ENCODE results near the gene METAP1D. TPM values are rescaled to one million over a fixed set of nuclear protein-coding genes. Genes with fewer than 3 reads are reported as not detected.
"Not testable (repeated sequence)": the region's sequence is repeated elsewhere in the genome, so short reads cannot be mapped to it uniquely, and the experiment has no call there.

METAP1D gene
- total RNA-seq, 1 donor from 2014 or later: 3.5 TPM

DNA sequence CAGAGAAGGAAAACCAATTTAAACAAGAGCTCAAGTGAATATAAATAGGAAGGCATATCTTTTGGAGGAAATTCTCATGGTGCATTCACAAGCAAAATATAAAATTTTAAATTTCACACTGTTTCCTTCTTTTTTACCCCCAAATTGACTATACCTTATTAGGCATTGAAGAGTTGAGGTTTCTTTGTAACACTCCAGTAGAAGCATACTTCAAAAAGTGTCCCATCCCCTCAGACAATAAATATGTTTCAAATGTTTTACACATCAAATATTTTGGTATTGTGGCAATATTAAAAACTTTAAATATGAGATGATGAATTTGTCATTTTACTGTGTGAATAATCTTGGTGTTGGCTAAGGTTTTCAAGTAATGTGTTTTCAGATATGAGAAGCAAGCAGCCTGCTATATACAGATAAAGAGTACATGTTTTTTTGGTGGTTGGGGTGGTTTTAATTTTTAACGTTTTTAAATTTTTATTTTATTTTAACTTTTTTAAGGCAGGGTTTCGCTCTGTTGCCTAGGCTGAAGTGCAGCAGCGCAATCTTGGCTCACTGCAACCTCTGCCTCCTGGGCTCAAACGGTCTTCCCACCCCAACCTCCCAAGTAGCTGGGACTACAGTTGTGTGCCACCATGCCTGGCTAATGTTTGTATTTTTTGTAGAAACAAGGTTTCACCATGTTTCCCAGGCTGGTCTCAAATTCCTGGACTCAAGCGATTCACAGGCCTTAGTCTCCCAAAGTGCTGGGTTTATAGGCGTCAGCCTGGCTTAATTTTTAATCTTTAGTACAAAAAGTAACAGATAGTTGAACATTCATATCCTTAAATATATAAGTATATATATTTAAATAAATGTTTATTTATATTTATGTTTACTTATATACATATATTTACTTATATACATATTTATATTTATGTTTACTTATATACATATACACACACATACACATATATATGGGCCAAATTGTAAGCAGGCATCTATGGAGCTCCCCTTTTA is 49.1 kb downstream of the METAP1D start:
- no peak for ATAC-seq

GRCh38 chr2:172049567-172050120 is 49.9 kb downstream of the METAP1D start:
- no peak for ATAC-seq

GRCh38 chr2:172050479-172051125 is 50.8 kb downstream of the METAP1D start:
- no peak for ATAC-seq

- no peak for ATAC-seq
These were observed 52.5 kb downstream of the METAP1D start for GRCh38 chr2:172052000-172052983.

- ATAC-seq: no peak
These were observed 53.7 kb downstream of the METAP1D start for GRCh38 chr2:172053486-172053885.

GRCh38 chr2:172056293-172056692 is 56.5 kb downstream of the METAP1D start:
- no peak for ATAC-seq

GRCh38 chr2:172058660-172059059 is 58.9 kb downstream of the METAP1D start:
- no peak for ATAC-seq

- ATAC-seq: not testable (repeated sequence)
These were observed 60.4 kb downstream of the METAP1D start for GRCh38 chr2:172060118-172060517.

DNA sequence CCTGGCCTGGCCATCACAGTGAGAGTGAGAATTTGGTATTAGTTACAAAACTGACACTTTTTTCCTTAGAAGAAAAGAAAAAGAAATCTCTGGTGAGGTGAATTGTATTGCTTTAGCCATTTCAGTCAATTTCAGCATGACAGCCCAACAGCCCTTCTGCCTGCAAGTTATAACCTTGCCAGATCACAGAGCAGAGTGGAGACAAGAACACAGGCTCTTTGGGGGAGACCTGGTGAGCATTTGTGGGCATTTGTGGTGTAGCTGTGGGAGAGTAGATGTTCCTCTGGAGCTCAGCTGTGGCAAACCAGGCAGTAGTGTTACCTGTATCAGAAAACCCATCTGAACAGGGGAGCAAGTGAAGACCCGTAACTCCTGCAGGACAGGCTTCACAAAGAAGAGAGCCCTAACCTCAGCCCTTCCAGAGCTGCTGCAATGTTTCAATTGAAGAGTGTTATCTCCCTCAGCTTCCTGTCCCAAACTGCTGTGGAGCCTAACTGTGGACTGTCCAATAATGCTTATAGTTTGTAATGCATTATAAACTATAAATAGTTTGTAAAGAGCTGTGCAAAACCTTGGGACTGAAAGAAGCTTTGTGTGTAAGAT is 62.8 kb downstream of the METAP1D start:
- ATAC-seq: no peak

GRCh38 chr2:172063446-172063845 is 63.7 kb downstream of the METAP1D start:
- no peak for ATAC-seq

GRCh38 chr2:172065111-172065510 is 65.4 kb downstream of the METAP1D start:
- no peak for ATAC-seq

DNA sequence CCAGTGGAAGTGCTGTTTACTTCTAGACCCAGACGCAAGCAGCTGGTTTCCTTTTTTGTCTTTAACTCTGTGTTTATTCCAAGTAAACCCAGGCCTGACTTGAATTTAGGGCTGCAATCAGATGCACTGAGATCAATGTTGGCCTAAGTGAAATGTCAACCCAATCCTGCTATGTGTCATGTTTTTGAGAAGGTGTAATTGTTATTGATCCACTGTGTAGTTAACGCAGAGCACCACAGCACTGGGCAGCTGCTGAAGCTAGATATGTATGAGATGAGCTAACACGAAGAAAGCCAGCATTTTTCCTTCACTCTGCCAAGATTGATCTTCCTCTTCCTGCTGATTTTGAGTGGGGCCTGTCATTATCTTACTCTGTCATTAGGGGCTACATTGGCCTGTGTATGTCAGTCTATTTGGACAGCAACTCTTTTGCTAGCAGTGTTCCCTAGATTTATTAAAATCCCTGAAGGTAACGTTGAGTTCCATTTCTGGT is 66.7 kb downstream of the METAP1D start:
- ATAC-seq: no peak

DNA sequence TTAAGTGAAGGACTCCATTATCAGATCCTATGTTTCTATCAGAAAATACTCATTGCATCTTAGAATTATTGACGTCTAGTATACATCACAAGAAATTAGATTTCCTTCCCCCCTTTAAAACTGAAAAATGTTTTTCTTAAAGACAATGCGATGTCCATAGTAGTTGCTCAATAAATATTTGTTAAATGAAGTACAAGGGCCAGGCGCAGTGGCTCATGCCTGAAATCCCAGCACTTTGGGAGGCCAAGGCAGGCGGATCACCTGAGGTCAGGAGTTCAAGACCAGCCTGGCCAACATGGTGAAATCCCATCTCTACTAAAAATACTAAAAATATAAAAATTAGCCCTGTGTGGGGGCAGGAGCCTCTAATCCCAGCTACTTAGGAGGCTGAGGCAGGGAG is 68.2 kb downstream of the METAP1D start:
- not testable (repeated sequence) for ATAC-seq

- ATAC-seq: no peak
These were observed 71.2 kb downstream of the METAP1D start for GRCh38 chr2:172070936-172071335.

- ATAC-seq: no peak
These were observed 72.5 kb downstream of the METAP1D start for GRCh38 chr2:172072303-172072702.

DNA sequence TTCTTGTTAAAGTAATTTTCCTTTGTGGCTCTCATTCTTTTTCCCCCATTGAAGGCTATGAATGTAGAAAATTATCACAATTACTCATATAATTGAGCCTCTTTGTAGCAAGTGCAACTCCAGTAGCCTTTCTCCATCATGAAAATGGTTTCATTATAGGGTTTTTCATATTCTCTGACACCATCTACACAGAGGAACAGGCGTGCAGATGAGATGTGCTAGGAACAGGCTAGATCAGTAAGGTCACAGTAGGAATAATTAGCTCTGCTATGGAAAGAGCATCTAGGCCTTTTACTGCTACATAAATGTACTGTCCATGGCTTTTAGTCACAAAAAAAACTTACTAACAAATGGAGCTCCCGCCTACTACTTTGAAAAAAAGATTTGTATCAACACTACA is 73.0 kb downstream of the METAP1D start:
- ATAC-seq: no peak

DNA sequence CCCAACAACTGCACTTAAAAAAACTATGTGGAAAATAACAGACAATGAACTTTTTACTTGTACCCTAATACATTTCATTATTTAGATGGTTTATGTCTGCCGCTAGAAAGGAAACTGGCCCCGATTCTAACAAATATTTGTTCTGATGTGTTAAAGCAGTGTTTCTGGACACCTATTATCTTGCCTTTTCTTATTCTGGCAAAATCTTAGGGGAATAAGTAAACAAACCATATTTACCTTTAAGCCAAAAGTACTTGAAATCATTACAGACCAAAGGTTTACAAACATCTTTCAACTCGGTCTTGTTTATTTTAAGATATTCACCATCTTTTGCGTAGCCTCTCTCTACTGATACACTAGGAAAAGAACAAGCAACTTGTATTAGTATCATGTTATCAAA is 73.8 kb downstream of the METAP1D start:
- ATAC-seq: no peak

GRCh38 chr2:172074254-172074653 is 74.5 kb downstream of the METAP1D start:
- no peak for ATAC-seq

DNA sequence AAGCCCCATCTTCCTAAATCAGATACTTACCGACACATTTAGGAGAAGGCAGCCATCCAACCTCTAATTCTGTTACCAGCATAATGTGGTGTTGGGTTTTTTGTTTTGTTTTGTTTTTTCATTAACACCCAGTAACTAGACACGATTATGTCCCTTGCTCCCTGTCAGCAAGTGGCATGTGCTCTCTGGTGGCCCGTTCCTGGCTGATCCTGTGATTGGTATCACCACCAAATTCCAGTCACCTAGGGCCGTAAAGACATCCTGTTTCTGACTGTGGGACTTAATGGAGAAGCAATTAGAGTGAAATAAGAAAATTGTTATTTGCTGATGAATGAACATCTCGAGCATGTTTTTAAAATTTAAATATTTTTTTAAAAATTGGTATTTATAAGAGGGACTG is 79.7 kb downstream of the METAP1D start:
- no peak for ATAC-seq

- no peak for ATAC-seq
These were observed 80.3 kb downstream of the METAP1D start for GRCh38 chr2:172079838-172080640.
